DOHH2 (cell line): Measurements from ENCODE around the gene CCDC106.

Experiments used
- H3F3A ChIP-seq: fragments of 200-600 bp; sonication (generic), shearing (Covaris generic); 2 replicates; pipeline ENCODE4 v1.6.0; 2016; ENCODE audit warnings: antibody characterized with exemption, mild to moderate bottlenecking; ENCODE audit not compliant: control insufficient read depth, insufficient read depth
- H3K27ac ChIP-seq: fragments of 200-600 bp; sonication (generic); 2 replicates; pipeline ENCODE4 v1.5.1; 2014; ENCODE audit warnings: low read depth, mild to moderate bottlenecking, low read length, moderate library complexity
- H3K27me3 ChIP-seq: fragments of 200-600 bp; sonication (generic); 2 replicates; pipeline ENCODE4 v1.6.1; 2014; ENCODE audit warnings: mild to moderate bottlenecking, low read length, mixed read lengths; ENCODE audit not compliant: control insufficient read depth
- H3K36me3 ChIP-seq: fragments of 200-600 bp; sonication (generic); 2 replicates; pipeline ENCODE4 v1.6.1; 2014; ENCODE audit warnings: mild to moderate bottlenecking, low read length, moderate library complexity, mixed read lengths; ENCODE audit not compliant: control insufficient read depth
- H3K4me1 ChIP-seq: fragments of 200-600 bp; sonication (generic); 2 replicates; pipeline ENCODE4 v1.6.1; 2014; ENCODE audit warnings: mild to moderate bottlenecking, low read length, mixed read lengths; ENCODE audit not compliant: control insufficient read depth
- H3K4me2 ChIP-seq: fragments of 200-600 bp; sonication (generic); 2 replicates; pipeline ENCODE4 v1.6.0; 2014; ENCODE audit warnings: mild to moderate bottlenecking, low read length, moderate library complexity
- H3K4me3 ChIP-seq: fragments of 200-600 bp; sonication (generic); 2 replicates; pipeline ENCODE4 v1.5.1; 2014; ENCODE audit warnings: mild to moderate bottlenecking, low read length, mixed read lengths
- H3K79me2 ChIP-seq: fragments of 200-600 bp; sonication (generic); 2 replicates; pipeline ENCODE4 v1.6.1; 2014; ENCODE audit warnings: mild to moderate bottlenecking, low read length, mixed read lengths; ENCODE audit not compliant: control insufficient read depth
- H3K9me2 ChIP-seq: fragments of 200-600 bp; sonication (generic); replicated peaks from 2 replicates; pipeline ENCODE4 v1.6.1; 2014; ENCODE audit warnings: mild to moderate bottlenecking, low read length, mixed read lengths; ENCODE audit not compliant: control insufficient read depth
- H3K9me3 ChIP-seq: fragments of 200-600 bp; sonication (generic); 2 replicates; pipeline ENCODE4 v1.6.1; 2014; ENCODE audit warnings: antibody characterized with exemption, low read length, mixed read lengths; ENCODE audit not compliant: control insufficient read depth, insufficient read depth
- H4K20me1 ChIP-seq: fragments of 200-600 bp; sonication (generic); 2 replicates; pipeline ENCODE4 v1.6.0; 2014; ENCODE audit warnings: low read depth, mild to moderate bottlenecking, antibody characterized with exemption, low read length, moderate library complexity; ENCODE audit not compliant: control insufficient read depth, insufficient read depth
- EZH2phosphoT487 ChIP-seq: fragments of 200-600 bp; sonication (generic); IDR thresholded peaks from 2 replicates; pipeline ENCODE4 v1.6.1; 2017; ENCODE audit warnings: borderline replicate concordance, mild to moderate bottlenecking, antibody characterized with exemption, low read length, moderate library complexity, mixed read lengths
- TF ChIP-seq, protein P1 (sequence below): fragments of 200-600 bp; sonication (generic); IDR thresholded peaks from one replicate; pipeline ENCODE4 v1.5.1; 2014; ENCODE audit warnings: antibody characterized with exemption, mild to moderate bottlenecking, low read depth, low read length; ENCODE audit not compliant: poor library complexity, severe bottlenecking

Gene CCDC106

DNA sequence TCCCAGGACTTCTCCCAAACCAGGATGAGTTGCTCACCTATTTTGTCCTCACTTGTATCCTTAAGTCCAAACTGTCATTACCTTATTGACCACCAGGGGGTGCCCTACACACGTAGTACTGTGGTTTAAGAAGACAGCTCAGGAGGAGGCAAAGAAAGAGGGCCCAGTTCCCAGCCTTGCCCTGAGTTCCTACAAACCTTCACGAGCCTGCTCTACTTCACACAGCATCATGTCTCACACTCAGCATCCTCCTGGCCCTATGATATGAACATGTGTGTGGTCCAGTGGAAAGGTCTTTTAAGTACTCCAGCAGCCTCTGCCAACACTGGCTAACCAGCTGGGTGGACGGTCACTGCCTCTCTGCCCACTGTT lies 15.6 kb upstream of the CCDC106 start:
- Histone ChIP-seq H3K27me3 (no peaks in the 10 kb centered on the region), H3K36me3 (peaks cover 12% of the 10 kb centered on the region), H3K4me3 (no peak overlapping the region), H3K4me2 (no peak overlapping the region), H3F3A (peaks cover 6% of the 10 kb centered on the region; the same call in 1 of the 2 replicates), H3K9me2 (no peaks in the 10 kb centered on the region), H3K79me2 (peaks cover 32% of the 10 kb centered on the region), H3K27ac (no peak overlapping the region), H3K9me3 (no peaks in the 10 kb centered on the region), H3K4me1 (peaks cover 39% of the 10 kb centered on the region), H4K20me1 (peaks cover 3% of the 10 kb centered on the region; the same call in 1 of the 2 replicates)
- TF ChIP-seq EZH2phosphoT487: no peak
- TF ChIP-seq, protein P1, sequence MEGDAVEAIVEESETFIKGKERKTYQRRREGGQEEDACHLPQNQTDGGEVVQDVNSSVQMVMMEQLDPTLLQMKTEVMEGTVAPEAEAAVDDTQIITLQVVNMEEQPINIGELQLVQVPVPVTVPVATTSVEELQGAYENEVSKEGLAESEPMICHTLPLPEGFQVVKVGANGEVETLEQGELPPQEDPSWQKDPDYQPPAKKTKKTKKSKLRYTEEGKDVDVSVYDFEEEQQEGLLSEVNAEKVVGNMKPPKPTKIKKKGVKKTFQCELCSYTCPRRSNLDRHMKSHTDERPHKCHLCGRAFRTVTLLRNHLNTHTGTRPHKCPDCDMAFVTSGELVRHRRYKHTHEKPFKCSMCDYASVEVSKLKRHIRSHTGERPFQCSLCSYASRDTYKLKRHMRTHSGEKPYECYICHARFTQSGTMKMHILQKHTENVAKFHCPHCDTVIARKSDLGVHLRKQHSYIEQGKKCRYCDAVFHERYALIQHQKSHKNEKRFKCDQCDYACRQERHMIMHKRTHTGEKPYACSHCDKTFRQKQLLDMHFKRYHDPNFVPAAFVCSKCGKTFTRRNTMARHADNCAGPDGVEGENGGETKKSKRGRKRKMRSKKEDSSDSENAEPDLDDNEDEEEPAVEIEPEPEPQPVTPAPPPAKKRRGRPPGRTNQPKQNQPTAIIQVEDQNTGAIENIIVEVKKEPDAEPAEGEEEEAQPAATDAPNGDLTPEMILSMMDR: peak; percentile 84

DNA sequence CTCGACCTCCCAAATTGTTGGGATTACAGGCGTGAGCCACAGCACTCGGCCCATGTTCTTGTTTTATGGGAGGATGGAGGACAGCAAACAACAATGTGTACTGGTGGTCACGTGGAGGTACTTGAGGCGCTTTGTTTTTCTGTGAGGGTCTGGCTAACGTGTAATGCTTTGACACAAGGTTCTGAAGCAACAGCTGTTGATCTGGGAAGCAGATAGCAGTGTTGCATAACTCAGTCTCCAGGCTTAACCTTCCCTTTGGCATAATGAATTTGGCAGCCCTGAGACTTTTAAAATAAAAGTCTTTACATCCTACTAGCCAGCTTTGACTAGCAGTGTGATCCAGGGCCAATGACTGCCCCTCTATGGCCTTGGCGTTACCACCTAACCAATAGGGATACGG lies 14.2 kb upstream of the CCDC106 start:
- peaks cover 46% of the 10 kb centered on the region for H3K4me1 ChIP-seq

DNA sequence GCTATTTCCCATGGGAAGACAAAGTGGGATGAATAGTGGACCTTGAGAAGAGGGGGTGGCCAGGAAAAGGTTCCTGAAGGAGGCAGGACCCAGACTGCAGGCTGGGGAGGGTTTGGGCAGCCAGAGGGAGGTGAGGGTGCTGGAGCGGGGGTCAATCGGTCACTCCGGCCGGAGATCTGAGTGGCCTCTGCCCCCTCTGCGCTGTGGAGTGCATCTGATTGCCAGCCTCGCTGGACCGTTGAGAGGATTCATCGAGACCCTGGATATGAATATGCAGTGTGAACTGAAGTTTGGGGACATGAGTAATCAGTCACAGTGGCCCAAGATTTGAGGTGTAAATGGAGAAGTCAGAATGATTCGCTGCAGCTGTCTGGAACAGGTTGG lies 12.7 kb upstream of the CCDC106 start:
- H3K4me3 ChIP-seq: peak overlapping the region; percentile 86
- no peaks in the 10 kb centered on the region for H3K9me3 ChIP-seq
- H4K20me1 ChIP-seq: peaks cover 3% of the 10 kb centered on the region; the same call in 1 of the 2 replicates
- peak overlapping the region; percentile 96 for H3K4me2 ChIP-seq
- H3K27me3 ChIP-seq: no peaks in the 10 kb centered on the region
- peak overlapping the region; percentile 56 for H3K27ac ChIP-seq
- peaks cover 26% of the 10 kb centered on the region for H3K36me3 ChIP-seq
- H3F3A ChIP-seq: peaks cover 16% of the 10 kb centered on the region
- no peak for TF ChIP-seq EZH2phosphoT487
- TF ChIP-seq, protein P1: no peak
- peaks cover 52% of the 10 kb centered on the region for H3K79me2 ChIP-seq
- H3K4me1 ChIP-seq: peaks cover 56% of the 10 kb centered on the region
- H3K9me2 ChIP-seq: no peaks in the 10 kb centered on the region

More for the DNA sequence above, 14.2 kb upstream of the CCDC106 start:
- H4K20me1 ChIP-seq: peaks cover 3% of the 10 kb centered on the region; the same call in 1 of the 2 replicates
- H3K9me2 ChIP-seq: no peaks in the 10 kb centered on the region
- H3K4me3 ChIP-seq: peak overlapping the region; percentile 86
- TF ChIP-seq EZH2phosphoT487: no peak
- peak overlapping the region; percentile 96 for H3K4me2 ChIP-seq
- H3K79me2 ChIP-seq: peaks cover 44% of the 10 kb centered on the region
- no peaks in the 10 kb centered on the region for H3K9me3 ChIP-seq
- no peaks in the 10 kb centered on the region for H3K27me3 ChIP-seq
- peaks cover 21% of the 10 kb centered on the region for H3K36me3 ChIP-seq
- H3F3A ChIP-seq: peaks cover 6% of the 10 kb centered on the region; the same call in 1 of the 2 replicates
- H3K27ac ChIP-seq: peak overlapping the region; percentile 56; the same call in 1 of the 2 replicates

DNA sequence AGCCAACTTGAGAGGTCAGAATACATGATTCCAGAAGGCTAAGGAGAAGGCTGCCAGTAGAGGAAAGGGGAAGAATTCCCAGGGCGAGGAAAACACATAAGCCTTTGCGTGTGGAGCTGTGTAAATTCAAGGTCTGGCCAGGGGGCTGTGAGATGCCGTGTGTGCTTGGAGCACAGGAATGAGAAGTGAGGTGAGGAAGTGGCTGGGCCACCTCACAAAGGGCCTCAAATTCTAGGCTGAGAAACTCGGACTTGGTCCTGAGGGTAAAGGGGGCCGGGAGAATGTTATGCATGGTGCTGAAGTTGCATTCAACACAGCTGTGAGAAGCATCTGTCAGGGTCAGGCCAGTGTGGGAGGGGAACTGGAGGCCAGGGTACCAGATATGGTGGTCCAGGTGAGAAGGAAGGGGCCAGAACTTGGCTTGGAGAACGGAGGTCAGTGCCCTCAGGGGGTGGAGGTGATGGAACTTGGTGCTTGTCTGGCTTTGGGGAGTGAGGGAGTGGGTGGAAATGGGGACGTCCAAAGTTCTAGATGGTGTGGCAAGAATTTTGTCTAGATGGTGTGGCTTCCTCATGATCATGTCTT lies 12.1 kb upstream of the CCDC106 start:
- Histone ChIP-seq H3K27me3 (no peaks in the 10 kb centered on the region), H4K20me1 (peaks cover 3% of the 10 kb centered on the region; the same call in 1 of the 2 replicates), H3K4me2 (peak overlapping the region; percentile 96), H3K9me2 (no peaks in the 10 kb centered on the region), H3K27ac (no peak overlapping the region), H3K4me1 (peaks cover 60% of the 10 kb centered on the region), H3F3A (peaks cover 20% of the 10 kb centered on the region), H3K4me3 (peak overlapping the region; percentile 86), H3K9me3 (no peaks in the 10 kb centered on the region), H3K79me2 (peaks cover 52% of the 10 kb centered on the region), H3K36me3 (peaks cover 26% of the 10 kb centered on the region)
- TF ChIP-seq EZH2phosphoT487: no peak
- TF ChIP-seq, protein P1: no peak
